ENCODE data around the gene FXR1.
"Not testable (repeated sequence)": the region's sequence is repeated elsewhere in the genome, so short reads cannot be mapped to it uniquely, and the experiment has no call there.

The FXR1 gene

GRCh38 chr3:180934638-180935037, 22.2 kb downstream of the FXR1 start:
- DNase-seq (ENCODE audit: low spot score): no peak

- DNase-seq (ENCODE audit: low spot score): no peak
These were observed 28.4 kb downstream of the FXR1 start for GRCh38 chr3:180940826-180941225.

- no peak for DNase-seq (ENCODE audit: low spot score)
These were observed 35.4 kb downstream of the FXR1 start for GRCh38 chr3:180947761-180948390.

- DNase-seq (ENCODE audit: low spot score): no peak
These were observed 47.2 kb downstream of the FXR1 start for GRCh38 chr3:180959691-180960090.

DNA sequence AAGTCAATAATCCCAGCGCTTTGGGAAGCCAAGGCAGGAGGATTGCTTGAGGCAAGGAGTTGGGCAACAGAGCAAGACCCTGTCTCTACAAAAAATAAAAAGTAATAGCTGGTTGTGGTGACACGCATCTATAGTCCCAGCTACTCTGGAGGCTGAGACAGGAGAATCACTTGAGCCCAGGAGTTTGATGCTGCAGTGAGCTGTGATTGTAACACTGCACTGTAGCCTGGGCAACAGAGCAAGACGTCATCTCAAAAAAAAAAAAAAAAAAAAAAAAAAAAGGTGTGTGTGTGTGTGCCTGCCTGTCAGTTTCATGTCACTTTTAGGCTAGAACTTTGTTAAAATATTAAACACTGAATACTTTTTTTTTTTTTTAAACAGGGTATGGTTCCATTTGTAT, 48.6 kb downstream of the FXR1 start:
- DNase-seq (ENCODE audit: low spot score): no peak

DNA sequence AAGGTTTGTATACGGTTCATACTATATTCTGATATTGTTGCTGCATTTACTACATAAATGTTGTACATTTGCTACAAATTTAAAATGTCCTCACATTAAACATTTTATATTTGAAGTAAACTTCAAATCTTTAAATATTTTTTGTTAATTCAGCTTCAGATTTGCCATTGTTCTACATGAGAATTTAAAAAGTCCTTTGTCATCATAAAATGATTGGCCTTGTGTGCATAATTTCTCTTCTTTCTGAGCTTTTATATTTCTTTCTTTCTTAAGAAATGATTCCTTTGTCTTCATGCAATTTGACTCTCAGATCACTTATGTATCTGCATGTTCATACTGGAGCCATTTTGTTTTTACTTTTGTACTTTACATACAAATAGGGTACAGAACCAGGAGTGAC, 49.1 kb downstream of the FXR1 start:
- DNase-seq (ENCODE audit: low spot score): no peak

DNA sequence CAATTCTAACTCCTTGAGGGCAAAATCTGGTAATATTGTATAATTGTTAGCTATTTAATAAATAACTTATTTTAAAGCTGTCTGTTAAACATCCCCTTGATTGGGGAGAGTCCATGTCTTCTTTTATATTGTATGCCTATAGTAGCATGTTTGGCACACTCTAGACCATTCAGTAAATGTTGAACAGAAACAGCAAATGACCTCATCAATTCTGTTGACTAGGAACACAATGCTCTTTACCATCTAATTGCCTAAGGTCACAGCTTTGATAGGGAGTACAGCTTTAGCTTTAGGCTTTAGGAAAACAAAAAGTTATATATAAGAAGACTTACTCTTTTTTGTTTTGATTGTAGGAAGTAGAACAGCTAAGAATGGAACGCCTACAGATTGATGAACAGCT, 50.1 kb downstream of the FXR1 start:
- DNase-seq (ENCODE audit: low spot score): no peak

GRCh38 chr3:180970931-180971330, 58.5 kb downstream of the FXR1 start:
- DNase-seq (ENCODE audit: low spot score): no peak

GRCh38 chr3:180973543-180973942, 61.1 kb downstream of the FXR1 start:
- no peak for DNase-seq (ENCODE audit: low spot score)

- DNase-seq (ENCODE audit: low spot score): no peak
These were observed 61.8 kb downstream of the FXR1 start for GRCh38 chr3:180974286-180974685.

GRCh38 chr3:180977498-180977897, 65.0 kb downstream of the FXR1 start:
- DNase-seq (ENCODE audit: low spot score): no peak

DNA sequence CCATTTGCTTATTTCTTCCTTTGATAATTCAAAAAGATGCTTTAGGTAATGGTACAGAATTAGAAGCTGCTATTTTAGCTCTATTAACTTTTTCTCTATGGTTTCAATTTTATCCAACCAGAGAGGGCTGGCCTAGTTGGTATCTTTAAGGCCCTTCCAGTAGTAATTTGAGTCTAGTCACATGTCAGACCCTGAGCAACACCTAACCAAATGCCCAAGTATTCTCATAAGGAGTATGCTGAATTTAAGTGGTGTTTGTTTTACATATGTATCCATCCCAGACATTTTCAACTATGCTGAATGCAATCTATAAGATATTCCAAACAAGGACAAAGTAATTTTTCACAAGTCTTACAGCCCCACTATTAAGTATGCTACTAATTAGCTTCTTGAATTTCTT, 67.5 kb downstream of the FXR1 start:
- DNase-seq (ENCODE audit: low spot score): no peak

GRCh38 chr3:180980611-180981010, 68.1 kb downstream of the FXR1 start:
- DNase-seq (ENCODE audit: low spot score): no peak

DNA sequence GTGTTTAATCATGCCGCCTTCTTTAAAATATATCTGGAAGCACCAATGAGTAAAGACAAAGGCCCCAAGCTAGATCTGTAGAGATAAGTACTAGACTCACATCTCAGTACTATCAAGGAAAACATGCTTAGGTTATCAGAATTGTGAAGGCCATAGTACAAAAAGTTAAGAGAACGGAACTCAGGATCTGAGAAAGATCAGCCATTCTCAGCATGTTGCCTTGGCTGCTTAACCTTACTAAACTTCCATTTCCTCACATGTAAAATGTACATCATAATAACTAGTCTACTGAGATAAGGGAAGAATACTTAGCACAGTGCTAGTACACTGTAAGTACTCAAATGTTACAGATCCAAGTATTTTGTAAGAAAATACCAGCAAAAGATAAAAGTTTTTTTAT, 69.4 kb downstream of the FXR1 start:
- DNase-seq (ENCODE audit: low spot score): no peak

- DNase-seq (ENCODE audit: low spot score): no peak
These were observed 70.7 kb downstream of the FXR1 start for GRCh38 chr3:180983136-180983535.

GRCh38 chr3:180986366-180986765, 73.9 kb downstream of the FXR1 start:
- not testable (repeated sequence) for DNase-seq (ENCODE audit: low spot score)

DNA sequence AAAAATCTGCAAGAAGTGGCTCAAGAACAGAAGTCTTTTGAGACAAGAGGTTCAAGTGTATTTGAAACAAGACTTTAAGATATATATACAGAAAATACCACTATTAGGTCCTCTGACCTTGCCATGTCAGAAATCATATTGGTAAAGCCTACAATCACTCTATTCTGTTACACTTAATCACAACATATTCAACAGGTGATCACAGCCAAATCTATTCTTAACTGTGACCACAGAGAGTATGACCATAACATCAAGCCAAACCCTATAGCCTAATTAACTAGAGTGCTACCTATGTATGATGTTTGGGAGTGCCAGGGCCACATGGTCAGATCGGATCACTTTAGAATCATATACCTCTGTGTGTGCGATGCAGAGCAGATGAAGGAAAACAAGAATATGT, 74.9 kb downstream of the FXR1 start:
- DNase-seq (ENCODE audit: low spot score): no peak

GRCh38 chr3:180989291-180990163, 77.1 kb downstream of the FXR1 start, which contains the start of gene DNAJC19:
TSS of gene DNAJC19 (minus strand) at chr3:180989736. CDS start at chr3:180989602, 134 bp downstream.
- DNase-seq (ENCODE audit: low spot score): peak; percentile 97

- no peak for DNase-seq (ENCODE audit: low spot score)
These were observed 78.0 kb downstream of the FXR1 start for GRCh38 chr3:180990505-180990904.

GRCh38 chr3:180996415-180996932, 84.0 kb downstream of the FXR1 start:
- no peak for DNase-seq (ENCODE audit: low spot score)

DNA sequence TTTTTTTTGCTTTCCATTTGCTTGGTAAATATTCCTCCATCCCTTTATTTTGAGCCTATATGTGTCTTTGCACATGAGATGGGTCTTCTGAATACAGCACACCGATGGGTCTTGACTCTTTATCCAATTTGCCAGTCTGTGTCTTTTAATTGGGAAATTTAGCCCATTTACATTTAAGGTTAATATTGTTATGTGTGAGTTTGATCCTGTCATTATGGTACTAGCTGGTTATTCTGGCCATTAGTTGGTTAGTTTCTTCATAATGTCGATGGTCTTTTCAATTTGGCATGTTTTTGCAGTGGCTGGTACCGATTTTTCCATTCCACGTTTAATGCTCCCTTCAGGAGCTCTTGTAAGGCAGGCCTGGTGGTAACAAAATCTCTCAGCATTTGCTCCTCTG, 89.9 kb downstream of the FXR1 start:
- DNase-seq (ENCODE audit: low spot score): not testable (repeated sequence)

DNA sequence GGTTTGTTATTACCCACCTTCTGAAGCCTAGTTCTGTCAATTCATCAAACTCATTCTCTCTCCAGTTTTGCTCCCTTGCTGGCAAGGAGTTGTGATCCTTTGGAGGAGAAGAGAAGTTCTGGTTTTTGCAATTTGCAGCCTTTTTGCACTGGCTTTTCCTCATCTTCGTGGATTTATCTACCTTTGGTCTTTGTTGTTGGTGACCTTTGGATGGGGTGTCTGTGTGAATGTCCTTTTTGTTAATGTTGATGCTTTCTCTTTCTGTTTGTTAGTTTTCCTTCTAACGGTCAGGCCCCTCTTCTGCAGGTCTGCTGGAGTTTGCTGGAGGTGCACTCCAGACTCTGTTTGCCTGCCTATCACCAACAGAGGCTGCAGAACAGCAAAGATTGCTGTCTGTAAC, 91.0 kb downstream of the FXR1 start:
- DNase-seq (ENCODE audit: low spot score): not testable (repeated sequence)

DNA sequence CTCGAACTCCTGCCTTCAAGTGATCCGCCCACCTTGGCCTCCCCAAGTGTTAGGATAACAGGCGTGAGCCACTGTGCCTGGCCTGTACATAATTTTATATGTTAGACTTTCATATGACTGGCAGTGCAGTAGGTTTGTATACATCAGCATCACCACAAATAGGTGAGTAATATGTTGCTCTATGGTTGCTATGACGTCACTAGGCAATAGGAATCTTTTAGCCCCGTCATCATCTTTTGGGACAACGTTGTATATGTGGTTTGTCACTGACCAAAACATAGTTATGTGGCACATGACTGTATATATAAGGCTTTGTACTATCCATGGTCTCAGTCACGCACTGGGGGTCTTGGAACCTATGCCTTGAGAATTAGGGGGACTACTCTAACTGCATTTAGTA, 94.1 kb downstream of the FXR1 start:
- DNase-seq (ENCODE audit: low spot score): no peak

Data from putamen (tissue), 1 donor.